Keratinocyte (primary cell): ENCODE data around the gene NCOA7. TPM values are rescaled to one million over a fixed set of nuclear protein-coding genes. Genes with fewer than 3 reads are reported as not detected.

Source experiments
- DNase-seq: peaks from one replicate; pipeline ENCODE4 v3.0.0-alpha.2; 2011; ENCODE audit warnings: low read depth, missing footprints, low spot score
- FAIRE-seq: peaks from 2 replicates; lab custom pipeline; 2011; peaks lifted over from hg19 to GRCh38; lab: Jason Lieb, UNC
- H2AFZ ChIP-seq: 2 replicates; pipeline ENCODE4 v1.6.0; 2012; ENCODE audit warnings: low read length, control low read depth, inconsistent platforms; ENCODE audit not compliant: control insufficient read depth
- H3K27ac ChIP-seq: 2 replicates; pipeline ENCODE4 v1.5.1; 2011; ENCODE audit warnings: low read length; ENCODE audit not compliant: control insufficient read depth, insufficient read depth
- H3K27me3 ChIP-seq: 3 replicates; pipeline ENCODE4 v1.6.0; 2011; ENCODE audit warnings: low read length; ENCODE audit not compliant: control insufficient read depth, insufficient read depth; ENCODE audit errors: extremely low read depth
- H3K36me3 ChIP-seq, 2 experiments: 2 replicates in 1 of 2; 3 replicates in 1 of 2; pipeline ENCODE4 v1.5.1; 2011; ENCODE audit warnings: low read length in 2 of 2, mild to moderate bottlenecking in 1 of 2; ENCODE audit not compliant: control insufficient read depth in 2 of 2, insufficient read depth in 2 of 2; ENCODE audit errors: extremely low read depth in 1 of 2
- H3K4me1 ChIP-seq: 3 replicates; pipeline ENCODE4 v1.5.1; 2011; ENCODE audit warnings: low read length; ENCODE audit not compliant: control insufficient read depth, insufficient read depth; ENCODE audit errors: extremely low read depth
- H3K4me2 ChIP-seq: 3 replicates; pipeline ENCODE4 v1.6.0; 2011; ENCODE audit warnings: low read depth, low read length; ENCODE audit not compliant: control insufficient read depth, insufficient read depth; ENCODE audit errors: extremely low read depth
- H3K4me3 ChIP-seq, 3 experiments: fragments of 200-600 bp in 1 of 3; sonication (generic) in 1 of 3; 2 replicates in 2 of 3; 3 replicates in 1 of 3; pipeline ENCODE4 v1.5.1; 2011 to 2016; ENCODE audit warnings: low read length in 3 of 3, mild to moderate bottlenecking in 3 of 3, control low read depth in 2 of 3, inconsistent platforms in 1 of 3, low read depth in 1 of 3, mixed read lengths in 1 of 3, mixed run types in 1 of 3, moderate library complexity in 1 of 3; ENCODE audit not compliant: control insufficient read depth in 2 of 3, insufficient read depth in 2 of 3; ENCODE audit errors: extremely low read depth in 1 of 3
- H3K79me2 ChIP-seq: 2 replicates; pipeline ENCODE4 v1.6.0; 2012; ENCODE audit warnings: low read length; ENCODE audit not compliant: control insufficient read depth, insufficient read depth
- H3K9ac ChIP-seq: 3 replicates; pipeline ENCODE4 v1.6.0; 2011; ENCODE audit warnings: low read length; ENCODE audit not compliant: control insufficient read depth, insufficient read depth; ENCODE audit errors: extremely low read depth
- H3K9me1 ChIP-seq: 3 replicates; pipeline ENCODE4 v1.6.0; 2011; ENCODE audit warnings: low read length; ENCODE audit not compliant: control insufficient read depth, insufficient read depth; ENCODE audit errors: extremely low read depth
- H3K9me3 ChIP-seq: 2 replicates; pipeline ENCODE4 v1.5.1; 2012; ENCODE audit warnings: low read depth, low read length; ENCODE audit not compliant: control insufficient read depth
- H4K20me1 ChIP-seq: 3 replicates; pipeline ENCODE4 v1.6.0; 2011; ENCODE audit warnings: low read length; ENCODE audit not compliant: control insufficient read depth, insufficient read depth; ENCODE audit errors: extremely low read depth
- CTCF ChIP-seq, 3 experiments: IDR thresholded peaks in 1 of 3; conservative IDR thresholded peaks in 1 of 3; optimal IDR thresholded peaks in 1 of 3; 2 replicates in 2 of 3; 3 replicates in 1 of 3; pipeline versions ENCODE3 to v1.5.1; 2011; ENCODE audit warnings: low read length in 3 of 3, mild to moderate bottlenecking in 3 of 3, moderate library complexity in 2 of 3, control low read depth in 1 of 3, inconsistent platforms in 1 of 3; ENCODE audit not compliant: insufficient read depth in 2 of 3; ENCODE audit errors: extremely low read depth in 1 of 3
- EZH2 ChIP-seq: IDR thresholded peaks from one replicate; pipeline ENCODE4 v1.6.1; 2012; ENCODE audit warnings: inconsistent platforms, mild to moderate bottlenecking, low read length, moderate library complexity
- dilution Hi-C: fragments of 300-500 bp; cut with MboI; formaldehyde crosslinking; loops from one replicate; pipeline ENCODE4 v1.7.0; 2020; ENCODE audit warnings: low sequenced_read_pairs; ENCODE audit not compliant: extremely low pct_ligation_motif_present
- polyA plus RNA-seq, 5 experiments: library from polyadenylated mRNA; depleted of rRNA in 3 of 5; stranded (reverse) in 3 of 5; stranded (forward) in 1 of 5; unstranded in 1 of 5; fragments of >200 nt; gene quantifications; 1 replicate in 1 of 5; 2 replicates in 3 of 5; 3 replicates in 1 of 5; pipeline versions ENCODE4 v1.2.1 to v1.2.3, GENCODE V29; 2011 to 2012; ENCODE audit warnings: missing spikeins in 2 of 5, low read depth in 1 of 5, low replicate concordance in 1 of 5

The NCOA7 gene
- polyA plus RNA-seq, 1 donor (not counting 4 experiments of a cell fraction or from before 2014, with no cell fraction given), result 20.5 TPM

GRCh38 chr6:125818225-125818657 lies 27.5 kb downstream of the NCOA7 start:
- H3K27me3 ChIP-seq, result no peaks in the 10 kb centered on the region
- no peaks in the 10 kb centered on the region for H4K20me1 ChIP-seq
- no peaks in the 10 kb centered on the region for H3K79me2 ChIP-seq
- H2AFZ ChIP-seq, result no peak overlapping the region
- FAIRE-seq (no peak), DNase-seq (no peak)
- H3K9me1 ChIP-seq, result no peaks in the 10 kb centered on the region
- H3K4me2 ChIP-seq, result no peak overlapping the region
- no peak overlapping the region for H3K4me3 ChIP-seq
- dilution Hi-C loops, result no loop called here
- H3K4me1 ChIP-seq, result no peaks in the 10 kb centered on the region
- no peaks in the 10 kb centered on the region for H3K9me3 ChIP-seq
- no peak overlapping the region for H3K27ac ChIP-seq
- TF ChIP-seq CTCF (optimal IDR thresholded peaks at IDR 0.05 in 1 of 3, IDR thresholded peaks at IDR 0.05 in 1 of 3, conservative IDR thresholded peaks at IDR 0.05 in 1 of 3; ENCODE audit: extremely low read depth in 1 of 3, insufficient read depth in 2 of 3, low read length in 3 of 3) (no peak), EZH2 (no peak)
- peaks cover 0 to 2% of the 10 kb centered on the region in 2 experiments for H3K36me3 ChIP-seq
- no peak overlapping the region for H3K9ac ChIP-seq

GRCh38 chr6:125818772-125819260 lies 28.1 kb downstream of the NCOA7 start:
- no peaks in the 10 kb centered on the region for H3K27me3 ChIP-seq
- no peaks in the 10 kb centered on the region for H3K9me3 ChIP-seq
- H3K27ac ChIP-seq, result no peak overlapping the region
- H3K79me2 ChIP-seq, result no peaks in the 10 kb centered on the region
- H3K9ac ChIP-seq, result no peak overlapping the region
- H3K9me1 ChIP-seq, result no peaks in the 10 kb centered on the region
- DNase-seq, result no peak
- dilution Hi-C loops, result no loop called here
- H3K36me3 ChIP-seq, result peaks cover 0 to 2% of the 10 kb centered on the region in 2 experiments
- no peak for FAIRE-seq
- no peaks in the 10 kb centered on the region for H3K4me1 ChIP-seq
- TF ChIP-seq EZH2 (no peak), CTCF (optimal IDR thresholded peaks at IDR 0.05 in 1 of 3, IDR thresholded peaks at IDR 0.05 in 1 of 3, conservative IDR thresholded peaks at IDR 0.05 in 1 of 3; ENCODE audit: extremely low read depth in 1 of 3, insufficient read depth in 2 of 3, low read length in 3 of 3) (no peak)
- no peak overlapping the region for H3K4me3 ChIP-seq
- H2AFZ ChIP-seq, result no peak overlapping the region
- no peaks in the 10 kb centered on the region for H4K20me1 ChIP-seq
- no peak overlapping the region for H3K4me2 ChIP-seq
